AG04449 (cell line): ENCODE measurements around the gene SRMS.
A peak's percentile ranks its signal among the peaks of the same experiment; 100 is the strongest.
"Not testable (repeated sequence)": the region's sequence is repeated elsewhere in the genome, so short reads cannot be mapped to it uniquely, and the experiment has no call there.

Experiments
- CTCF ChIA-PET: fragments of 350-600 bp; formaldehyde crosslinking; extraction: SDS; loops from one replicate; lab custom pipeline; 2021; ENCODE audit warnings: antibody characterized with exemption; lab: Yijun Ruan, JAX
- POLR2A ChIA-PET: fragments of 400-600, 350-600 bp; formaldehyde crosslinking; extraction: SDS; loops from one replicate; lab custom pipeline; 2020; ENCODE audit warnings: antibody characterized with exemption, inconsistent platforms; lab: Yijun Ruan, JAX
- DNase-seq: peaks from one replicate; pipeline ENCODE4 v3.0.0-alpha.2; 2010; ENCODE audit warnings: low read depth, low spot score
- H3K4me3 ChIP-seq: 2 replicates; pipeline ENCODE4 v1.5.1; 2011; ENCODE audit warnings: low read depth, mild to moderate bottlenecking, control low read depth, low read length
- TF ChIP-seq, protein P1 (sequence below): IDR thresholded peaks from one replicate; pipeline ENCODE4 v1.5.1; 2011; ENCODE audit warnings: mild to moderate bottlenecking, moderate library complexity, low read length, control low read depth, inconsistent platforms; ENCODE audit not compliant: insufficient read depth; ENCODE audit errors: missing control alignments

The SRMS gene

DNA sequence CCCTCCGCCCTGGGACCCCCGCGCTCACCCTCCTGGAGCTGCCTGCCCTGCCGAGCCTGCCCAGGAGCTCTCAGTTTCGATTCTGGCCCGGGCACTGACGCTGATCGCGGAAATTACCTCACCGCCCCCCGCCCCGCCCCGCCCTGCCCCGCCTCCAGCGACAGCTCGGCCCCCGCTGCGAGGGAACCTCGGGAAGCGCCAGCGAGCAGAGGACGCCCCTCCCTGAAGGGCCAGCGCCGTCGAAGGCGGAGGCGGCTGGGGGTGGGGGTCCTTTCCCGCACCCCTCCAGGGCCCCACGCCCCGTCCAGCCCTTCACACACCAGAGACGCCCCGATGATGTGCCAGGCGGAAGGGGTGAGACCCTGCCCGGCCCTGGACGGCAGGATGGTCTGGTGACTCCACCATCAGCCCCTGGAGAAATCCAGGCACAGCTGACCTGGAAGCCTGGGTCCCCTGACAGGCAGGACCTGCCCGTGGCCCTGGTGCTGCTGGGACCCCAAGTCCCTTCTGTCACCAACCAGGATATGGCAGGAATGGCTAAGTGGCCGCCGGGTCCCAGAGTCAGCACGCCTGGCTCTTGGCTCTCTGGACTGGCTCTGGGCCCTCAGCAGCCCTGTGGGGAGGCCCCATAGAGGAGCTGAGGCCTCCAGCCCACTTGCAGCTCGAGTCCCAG is 26.7 kb upstream of the SRMS start, which contains the start of gene HELZ2:
TSS of gene HELZ2 (minus strand) at position 84 of the 673 bp plus-strand sequence. CDS start 1,854 bp downstream, outside the sequence.
- DNase-seq, result no peak
- CTCF ChIA-PET, result interaction anchor here (1.4 to 1.5 kb wide), 2 partner anchors 12 to 36 kb away, joined by 4 to 7 read pairs; no protein-coding TSS in a partner anchor
- H3K4me3 ChIP-seq, result peak within 1 kb of the TSS; percentile 84
- TF ChIP-seq, protein P1, sequence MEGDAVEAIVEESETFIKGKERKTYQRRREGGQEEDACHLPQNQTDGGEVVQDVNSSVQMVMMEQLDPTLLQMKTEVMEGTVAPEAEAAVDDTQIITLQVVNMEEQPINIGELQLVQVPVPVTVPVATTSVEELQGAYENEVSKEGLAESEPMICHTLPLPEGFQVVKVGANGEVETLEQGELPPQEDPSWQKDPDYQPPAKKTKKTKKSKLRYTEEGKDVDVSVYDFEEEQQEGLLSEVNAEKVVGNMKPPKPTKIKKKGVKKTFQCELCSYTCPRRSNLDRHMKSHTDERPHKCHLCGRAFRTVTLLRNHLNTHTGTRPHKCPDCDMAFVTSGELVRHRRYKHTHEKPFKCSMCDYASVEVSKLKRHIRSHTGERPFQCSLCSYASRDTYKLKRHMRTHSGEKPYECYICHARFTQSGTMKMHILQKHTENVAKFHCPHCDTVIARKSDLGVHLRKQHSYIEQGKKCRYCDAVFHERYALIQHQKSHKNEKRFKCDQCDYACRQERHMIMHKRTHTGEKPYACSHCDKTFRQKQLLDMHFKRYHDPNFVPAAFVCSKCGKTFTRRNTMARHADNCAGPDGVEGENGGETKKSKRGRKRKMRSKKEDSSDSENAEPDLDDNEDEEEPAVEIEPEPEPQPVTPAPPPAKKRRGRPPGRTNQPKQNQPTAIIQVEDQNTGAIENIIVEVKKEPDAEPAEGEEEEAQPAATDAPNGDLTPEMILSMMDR, result no peak
- POLR2A ChIA-PET, result interaction anchor here (0.6 to 0.9 kb wide), 4 partner anchors 10 to 291 kb away, joined by 3 to 5 read pairs (median 3); partner anchors contain the start of gene TPD52L2

DNA sequence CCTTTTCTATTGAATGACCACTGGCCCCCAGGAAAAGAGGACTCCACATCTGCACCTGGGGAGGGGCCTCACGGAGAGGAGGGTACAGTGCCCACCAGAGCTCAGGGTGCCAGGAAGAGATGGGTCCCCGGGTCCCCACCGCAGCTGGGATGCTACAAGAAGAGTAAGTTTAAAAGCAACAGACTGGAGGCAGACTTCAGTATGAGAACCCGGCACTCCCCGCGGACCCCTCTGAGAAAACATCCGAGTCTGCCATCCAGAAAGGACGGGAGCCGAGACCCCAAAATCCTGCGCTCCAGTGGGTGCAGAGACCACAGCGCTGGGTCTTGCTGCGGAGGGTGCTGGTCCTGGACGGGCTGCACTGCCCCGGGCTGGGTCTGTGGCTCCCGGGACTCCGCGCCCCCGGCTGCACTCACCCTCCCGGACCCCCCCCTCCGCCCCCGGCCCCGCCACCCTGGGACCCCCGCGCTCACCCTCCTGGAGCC is 26.1 kb upstream of the SRMS start:
- CTCF ChIA-PET, result interaction anchor here (1.0 to 1.5 kb wide), 5 partner anchors 12 to 77 kb away, joined by 3 to 7 read pairs (median 4); no protein-coding TSS in a partner anchor
- DNase-seq, result no peak
- peak overlapping the region; percentile 84 for H3K4me3 ChIP-seq
- TF ChIP-seq, protein P1, result no peak
- POLR2A ChIA-PET, result interaction anchor here (0.7 to 0.9 kb wide), 3 partner anchors 9 to 292 kb away, joined by 3 to 5 read pairs (median 3); partner anchors contain the start of gene TPD52L2

GRCh38 chr20:63572788-63573646 is 25.5 kb upstream of the SRMS start:
- H3K4me3 ChIP-seq, result peak overlapping the region; percentile 84

GRCh38 chr20:63572071-63572787 is 24.7 kb upstream of the SRMS start:
- TF ChIP-seq, protein P1, result no peak
- H3K4me3 ChIP-seq, result no peak overlapping the region
- POLR2A ChIA-PET, result interaction anchor here (0.6 kb wide), 1 partner anchor 12 kb away, joined by 3 read pairs; no protein-coding TSS in a partner anchor
- no peak for DNase-seq
- CTCF ChIA-PET, result interaction anchor here (1.0 to 1.5 kb wide), 4 partner anchors 17 to 76 kb away, joined by 3 to 7 read pairs (median 4); no protein-coding TSS in a partner anchor

More at GRCh38 chr20:63572788-63573646, 25.5 kb upstream of the SRMS start:
- no peak for DNase-seq
- TF ChIP-seq, protein P1, result peak; percentile 22
- POLR2A ChIA-PET, result no interaction called here
- CTCF ChIA-PET, result interaction anchor here (1.0 to 1.5 kb wide), 5 partner anchors 13 to 76 kb away, joined by 3 to 7 read pairs (median 4); no protein-coding TSS in a partner anchor

GRCh38 chr20:63571087-63571478 is 23.5 kb upstream of the SRMS start:
- H3K4me3 ChIP-seq, CTCF ChIA-PET, POLR2A ChIA-PET, DNase-seq: not testable (repeated sequence)
